HepG2 (cell line): ENCODE results near the gene BTAF1. TPM values are rescaled to one million over a fixed set of nuclear protein-coding genes. Genes with fewer than 3 reads are reported as not detected.

Experiments used
- ATAC-seq: fragments of 200-7000 bp; cut with Tn5 transposase; 3 replicates; pipeline ENCODE4 v1.9.1; 2020; ENCODE audit warnings: mild to moderate bottlenecking, moderate library complexity
- BruUV-seq: library from RNA; stranded (reverse); fragments of 400-500 nt; replicated peaks from 2 replicates; lab custom pipeline; 2021; lab: Mats Ljungman, UMichigan
- CTCF ChIA-PET: fragments of 300-600 bp; formaldehyde crosslinking; extraction: SDS; loops from one replicate; lab custom pipeline; 2021; ENCODE audit warnings: low total read pairs, inconsistent platforms, low intra/inter-chr PET ratio; lab: Yijun Ruan, JAX
- POLR2A ChIA-PET: fragments of 350-600 bp; sonication (Branson Sonifier 250); formaldehyde crosslinking; loops from one replicate; lab custom pipeline; 2020; ENCODE audit warnings: antibody characterized with exemption, inconsistent platforms; lab: Yijun Ruan, JAX
- DNase-seq: peaks from one replicate; pipeline ENCODE4 v3.0.0-alpha.2; 2015; ENCODE audit warnings: low spot score
- FAIRE-seq: peaks from 3 replicates; lab custom pipeline; 2011; peaks lifted over from hg19 to GRCh38; lab: Jason Lieb, UNC
- H2AFZ ChIP-seq: one replicate; pipeline ENCODE4 v1.6.1; 2011; ENCODE audit warnings: low read length, inconsistent platforms
- H3K27ac ChIP-seq: fragments of 300-600 bp; 3 replicates; pipeline ENCODE4 v1.8.0; 2011; ENCODE audit warnings: mixed run types, mild to moderate bottlenecking, mixed read lengths, low read length, inconsistent platforms; ENCODE audit not compliant: insufficient read depth; ENCODE audit errors: extremely low read length
- H3K27me3 ChIP-seq, 2 experiments: fragments of 200-600 bp in 1 of 2; 2 replicates in 1 of 2; 3 replicates in 1 of 2; pipeline versions ENCODE4 v1.6.0 to v1.8.0; 2011; ENCODE audit warnings: low read length in 2 of 2, mild to moderate bottlenecking in 2 of 2, moderate library complexity in 2 of 2, inconsistent platforms in 1 of 2; ENCODE audit not compliant: insufficient read depth in 2 of 2, control insufficient read depth in 1 of 2
- H3K36me3 ChIP-seq, 2 experiments: fragments of 200-600 bp in 1 of 2; replicated peaks in 1 of 2; 2 replicates in 1 of 2; 3 replicates in 1 of 2; pipeline versions ENCODE4 v1.5.1 to v1.8.0; 2011; ENCODE audit warnings: low read length in 2 of 2, inconsistent platforms in 1 of 2; ENCODE audit not compliant: insufficient read depth in 2 of 2, control insufficient read depth in 1 of 2
- H3K4me1 ChIP-seq: 2 replicates; pipeline ENCODE4 v1.5.1; 2012; ENCODE audit warnings: low read length, inconsistent platforms; ENCODE audit not compliant: insufficient read depth
- H3K4me2 ChIP-seq: 2 replicates; pipeline ENCODE4 v1.6.0; 2011; ENCODE audit warnings: low read depth, low read length, inconsistent platforms
- H3K4me3 ChIP-seq, 3 experiments: fragments of 200-600 bp in 1 of 3; sonication (generic), shearing (Covaris generic) in 1 of 3; replicated peaks in 1 of 3; 2 replicates each; pipeline ENCODE4 v1.5.1; 2011 to 2016; ENCODE audit warnings: low read length in 3 of 3, inconsistent platforms in 2 of 3, low read depth in 2 of 3, mild to moderate bottlenecking in 2 of 3, control low read depth in 1 of 3, mixed read lengths in 1 of 3; ENCODE audit not compliant: insufficient read depth in 1 of 3
- H3K79me2 ChIP-seq: one replicate; pipeline ENCODE4 v1.6.1; 2011; ENCODE audit warnings: low read length, inconsistent platforms; ENCODE audit not compliant: insufficient read depth
- H3K9ac ChIP-seq: 2 replicates; pipeline ENCODE4 v1.6.0; 2011; ENCODE audit warnings: mild to moderate bottlenecking, low read depth, low read length, inconsistent platforms; ENCODE audit not compliant: insufficient read depth
- H3K9me3 ChIP-seq: 2 replicates; pipeline ENCODE4 v1.5.1; 2012; ENCODE audit warnings: mild to moderate bottlenecking, low read length
- H4K20me1 ChIP-seq: 2 replicates; pipeline ENCODE4 v1.6.0; 2011; ENCODE audit warnings: inconsistent platforms, mild to moderate bottlenecking, low read length, moderate library complexity; ENCODE audit not compliant: insufficient read depth
- FOXM1 ChIP-seq: sonication (generic); formaldehyde crosslinking; IDR thresholded peaks from 2 replicates; pipeline ENCODE4 v1.5.0; 2020; ENCODE audit warnings: missing genetic modification reagents
- NR2F6 ChIP-seq, 2 experiments: IDR thresholded peaks; 2 replicates each; pipeline ENCODE4 v1.6.1; 2016; ENCODE audit warnings: antibody characterized with exemption in 1 of 2, mild to moderate bottlenecking in 1 of 2
- PITX1 ChIP-seq: sonication (generic); formaldehyde crosslinking; IDR thresholded peaks from 2 replicates; pipeline ENCODE4 v1.5.1; 2020; ENCODE audit warnings: mild to moderate bottlenecking, missing genetic modification reagents
- PRPF4 ChIP-seq: fragments of 200-400 bp; formaldehyde crosslinking; IDR thresholded peaks from 2 replicates; pipeline ENCODE4 v1.6.1; 2016; ENCODE audit warnings: low read length, low read depth; ENCODE audit not compliant: poor library complexity, severe bottlenecking
- RAD21 ChIP-seq: fragments of 450-650 bp; formaldehyde crosslinking; IDR thresholded peaks from 2 replicates; pipeline ENCODE4 v1.5.0; 2020; ENCODE audit warnings: mild to moderate bottlenecking
- ZFP36 ChIP-seq: fragments of 150-350 bp; IDR thresholded peaks from 2 replicates; pipeline ENCODE4 v1.6.1; 2018; ENCODE audit warnings: borderline replicate concordance, low read length, low read depth; ENCODE audit not compliant: partially characterized antibody
- ZNF501 ChIP-seq: sonication (generic); formaldehyde crosslinking; IDR thresholded peaks from 2 replicates; pipeline ENCODE4 v1.5.1; 2020; ENCODE audit warnings: mild to moderate bottlenecking, moderate library complexity, missing genetic modification reagents
- WGBS: methylation state at CpG from one replicate; pipeline ENCODE4 v1.1.6; 2017; ENCODE audit warnings: low lambda C conversion rate; 5-methylcytosine and 5-hydroxymethylcytosine counted together
- in situ Hi-C: cut with HindIII; loops from 2 replicates; pipeline ENCODE4 v1.10.0; 2017; ENCODE audit warnings: low pct_unique_long_range_greater_than_20kb; ENCODE audit not compliant: extremely low pct_ligation_motif_present
- intact Hi-C: fragments of 100-400 bp; cut with micrococcal nuclease; formaldehyde crosslinking; loops from one replicate; pipeline ENCODE4 v1.10.0; 2022; ENCODE audit not compliant: unreplicated experiment
- polyA plus RNA-seq, 8 experiments: library from polyadenylated mRNA; depleted of rRNA in 3 of 8; stranded (reverse) in 7 of 8; unstranded in 1 of 8; fragments of >200 nt; fragmentation: Illumina TruSeq in 4 of 8; extraction: Trizol in 4 of 8; gene quantifications; 2 replicates each; pipeline versions ENCODE4 v1.2.1 to v1.2.3, GENCODE V29; 2011 to 2016; ENCODE audit warnings: low read depth in 4 of 8, missing spikeins in 1 of 8, mixed read lengths in 1 of 8; ENCODE audit not compliant: insufficient read depth in 1 of 8
- total RNA-seq, 5 experiments: library from RNA; depleted of rRNA; stranded (reverse); fragments of >200 nt; fragmentation: Illumina TruSeq; extraction: Trizol; gene quantifications; 2 replicates each; pipeline ENCODE4 v1.2.3, GENCODE V29; 2016; ENCODE audit warnings: low read depth in 1 of 5
- TF ChIP-seq, protein P1 (sequence below): sonication (generic); formaldehyde crosslinking; IDR thresholded peaks from 2 replicates; pipeline ENCODE4 v1.4.0; 2020; ENCODE audit warnings: missing genetic modification reagents, borderline replicate concordance
- TF ChIP-seq, protein P2 (sequence below): sonication (generic); formaldehyde crosslinking; IDR thresholded peaks from 2 replicates; pipeline ENCODE4 v1.5.0; 2020; ENCODE audit warnings: mild to moderate bottlenecking, missing genetic modification reagents

The BTAF1 gene
- total and polyA plus RNA-seq, 2 of the 13 experiments (the other 11 are each of a cell fraction or from before 2014, with no cell fraction given), result 38.6 to 54.1 TPM

DNA sequence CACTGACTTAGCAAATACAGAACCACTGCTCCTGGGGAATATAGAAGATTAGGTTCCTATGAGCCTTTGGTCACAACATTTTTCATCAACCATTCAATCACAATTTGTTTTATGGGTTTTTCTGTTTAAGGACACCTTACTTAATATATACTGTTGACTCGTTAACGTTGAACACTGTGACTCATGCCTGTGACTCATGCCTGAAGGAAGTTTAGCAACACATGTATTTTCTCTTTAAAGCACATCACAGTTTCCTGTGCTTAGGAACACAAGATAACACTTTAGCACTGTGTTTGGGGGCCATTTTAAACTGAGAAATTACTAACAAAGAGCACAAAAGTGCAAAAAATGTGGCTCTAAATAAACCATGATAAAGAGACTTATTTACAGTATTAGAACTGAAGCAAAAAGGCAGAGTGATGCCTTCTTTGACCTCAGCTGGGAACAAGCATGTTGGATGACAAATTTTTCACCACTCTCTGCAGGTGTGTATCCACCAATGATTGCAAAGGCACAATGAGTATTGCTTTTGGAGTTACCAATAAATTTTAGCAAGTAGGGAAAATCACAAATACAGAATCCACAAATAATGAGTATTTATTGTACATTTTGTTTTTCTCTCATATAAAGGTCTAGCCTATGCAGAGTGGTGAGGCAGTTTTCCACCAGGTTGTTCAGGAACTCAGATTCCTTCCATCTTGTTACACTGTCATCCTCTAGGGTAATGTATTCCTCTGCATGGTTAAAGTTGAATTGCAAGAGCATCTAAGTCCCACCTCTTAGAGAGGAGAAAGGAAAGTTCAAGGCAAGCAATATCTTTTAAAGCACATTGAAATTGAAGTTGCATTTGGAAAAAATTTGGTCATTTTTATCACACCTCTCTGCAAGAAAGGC, 21.5 kb upstream of the BTAF1 start (continued):
- no peak for TF ChIP-seq ZFP36
- TF ChIP-seq PRPF4, result no peak
- TF ChIP-seq, protein P1, sequence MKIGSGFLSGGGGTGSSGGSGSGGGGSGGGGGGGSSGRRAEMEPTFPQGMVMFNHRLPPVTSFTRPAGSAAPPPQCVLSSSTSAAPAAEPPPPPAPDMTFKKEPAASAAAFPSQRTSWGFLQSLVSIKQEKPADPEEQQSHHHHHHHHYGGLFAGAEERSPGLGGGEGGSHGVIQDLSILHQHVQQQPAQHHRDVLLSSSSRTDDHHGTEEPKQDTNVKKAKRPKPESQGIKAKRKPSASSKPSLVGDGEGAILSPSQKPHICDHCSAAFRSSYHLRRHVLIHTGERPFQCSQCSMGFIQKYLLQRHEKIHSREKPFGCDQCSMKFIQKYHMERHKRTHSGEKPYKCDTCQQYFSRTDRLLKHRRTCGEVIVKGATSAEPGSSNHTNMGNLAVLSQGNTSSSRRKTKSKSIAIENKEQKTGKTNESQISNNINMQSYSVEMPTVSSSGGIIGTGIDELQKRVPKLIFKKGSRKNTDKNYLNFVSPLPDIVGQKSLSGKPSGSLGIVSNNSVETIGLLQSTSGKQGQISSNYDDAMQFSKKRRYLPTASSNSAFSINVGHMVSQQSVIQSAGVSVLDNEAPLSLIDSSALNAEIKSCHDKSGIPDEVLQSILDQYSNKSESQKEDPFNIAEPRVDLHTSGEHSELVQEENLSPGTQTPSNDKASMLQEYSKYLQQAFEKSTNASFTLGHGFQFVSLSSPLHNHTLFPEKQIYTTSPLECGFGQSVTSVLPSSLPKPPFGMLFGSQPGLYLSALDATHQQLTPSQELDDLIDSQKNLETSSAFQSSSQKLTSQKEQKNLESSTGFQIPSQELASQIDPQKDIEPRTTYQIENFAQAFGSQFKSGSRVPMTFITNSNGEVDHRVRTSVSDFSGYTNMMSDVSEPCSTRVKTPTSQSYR (CRISPR knock-in tag), result no peak
- TF ChIP-seq RAD21, result no peak
- TF ChIP-seq FOXM1, result no peak
- TF ChIP-seq PITX1 (CRISPR knock-in tag), result no peak
- no peak for TF ChIP-seq NR2F6 (IDR thresholded peaks at IDR 0.05)
- 0 out of 2 replicates have a peak, but pooled peaks have one; percentile 25 for TF ChIP-seq NR2F6 (CRISPR knock-in tag; IDR thresholded peaks at IDR 0.05)

DNA sequence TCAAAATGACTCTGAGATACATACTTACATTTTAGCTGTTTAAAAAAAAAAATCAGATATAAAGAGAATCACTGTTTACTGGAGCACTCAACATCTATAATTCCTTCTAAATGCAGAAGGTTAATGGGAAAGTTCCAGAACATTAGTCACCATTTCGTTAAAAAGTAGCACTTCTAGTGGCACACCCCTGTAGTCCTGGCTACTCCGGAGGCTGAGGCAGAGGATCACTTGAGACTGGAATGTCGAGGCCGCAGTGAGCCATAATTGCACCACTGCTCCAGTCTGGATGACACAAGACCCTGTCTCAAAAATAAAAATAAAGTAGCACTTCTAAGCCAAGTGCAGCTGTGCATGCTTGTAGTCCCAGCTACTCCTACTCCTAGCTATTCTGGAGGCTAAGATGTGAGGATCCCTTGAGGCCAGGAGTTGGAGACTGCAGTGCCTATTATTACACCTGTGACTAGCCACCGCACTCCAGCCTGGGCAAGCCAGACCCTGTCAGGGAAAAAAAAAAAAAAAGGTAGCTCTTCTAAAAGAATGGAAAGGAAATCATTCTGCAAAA, 16.5 kb upstream of the BTAF1 start:
- FAIRE-seq (no peak), ATAC-seq (no peak), DNase-seq (no peak)
- Histone ChIP-seq H3K4me1 (peaks cover 46% of the 10 kb centered on the region), H3K27ac (no peak overlapping the region), H3K4me3 (no peak overlapping the region), H3K36me3 (no peaks in the 10 kb centered on the region), H2AFZ (no peak overlapping the region), H4K20me1 (no peaks in the 10 kb centered on the region), H3K27me3 (no peaks in the 10 kb centered on the region; a peak in 1 of 5 replicates), H3K79me2 (peaks cover 2% of the 10 kb centered on the region), H3K9ac (no peak overlapping the region), H3K4me2 (peak overlapping the region; percentile 89; the same call in 1 of the 2 replicates), H3K9me3 (no peaks in the 10 kb centered on the region)
- 98% methylated on average over 5 of the region's 5 CpGs for WGBS
- TF ChIP-seq, protein P2, sequence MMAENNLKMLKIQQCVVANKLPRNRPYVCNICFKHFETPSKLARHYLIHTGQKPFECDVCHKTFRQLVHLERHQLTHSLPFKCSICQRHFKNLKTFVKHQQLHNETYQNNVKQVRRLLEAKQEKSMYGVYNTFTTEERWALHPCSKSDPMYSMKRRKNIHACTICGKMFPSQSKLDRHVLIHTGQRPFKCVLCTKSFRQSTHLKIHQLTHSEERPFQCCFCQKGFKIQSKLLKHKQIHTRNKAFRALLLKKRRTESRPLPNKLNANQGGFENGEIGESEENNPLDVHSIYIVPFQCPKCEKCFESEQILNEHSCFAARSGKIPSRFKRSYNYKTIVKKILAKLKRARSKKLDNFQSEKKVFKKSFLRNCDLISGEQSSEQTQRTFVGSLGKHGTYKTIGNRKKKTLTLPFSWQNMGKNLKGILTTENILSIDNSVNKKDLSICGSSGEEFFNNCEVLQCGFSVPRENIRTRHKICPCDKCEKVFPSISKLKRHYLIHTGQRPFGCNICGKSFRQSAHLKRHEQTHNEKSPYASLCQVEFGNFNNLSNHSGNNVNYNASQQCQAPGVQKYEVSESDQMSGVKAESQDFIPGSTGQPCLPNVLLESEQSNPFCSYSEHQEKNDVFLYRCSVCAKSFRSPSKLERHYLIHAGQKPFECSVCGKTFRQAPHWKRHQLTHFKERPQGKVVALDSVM (CRISPR knock-in tag), result peak; percentile 54
- TF ChIP-seq ZNF501, result no peak
- no TSS peak for BruUV-seq
- CTCF ChIA-PET, result no interaction called here
- intact Hi-C loops (no loop called here), in situ Hi-C loops (loop anchor here (5.0 kb wide), 1 partner anchor 150 kb away; no protein-coding TSS in a partner anchor)
- POLR2A ChIA-PET, result interaction anchor here (0.8 to 2.2 kb wide), 3 partner anchors 15 to 109 kb away, joined by 3 to 13 read pairs (median 5); partner anchors contain the start of gene TNKS2
